ENCODE results near the gene MAD1L1. TPM values are rescaled to one million over a fixed set of nuclear protein-coding genes. Genes with fewer than 3 reads are reported as not detected.
A peak's percentile ranks its signal among the peaks of the same experiment; 100 is the strongest.

MAD1L1 gene
- total and polyA plus RNA-seq, 3 experiments from 2014 or later: 43.6 to 185 (median 47.3) TPM

GRCh38 chr7:2217716-2218443, 14.9 kb downstream of the MAD1L1 start:
- no peaks in the 10 kb centered on the region for H3K9me3 ChIP-seq (ENCODE audit: low read length)
- no peaks in the 10 kb centered on the region for H3K27me3 ChIP-seq (ENCODE audit: insufficient read depth, low read length, poor library complexity, severe bottlenecking)
- POLR2A ChIA-PET: no interaction called here
- Mint-ChIP-seq H3K9me3 (no peaks in the 10 kb centered on the region), H3K27me3 (no peaks in the 10 kb centered on the region), H3K27ac (peak overlapping the region in 1 of 8 donors; percentile 89), H3K4me3 (no peak overlapping the region), H3K36me3 (peaks cover 3 to 88% (median 13%) of the 10 kb centered on the region in 3 donors), H3K4me1 (peaks cover 4 to 8% (median 6%) of the 10 kb centered on the region in 3 donors)
- DNase-seq: no peak
- H3K4me1 ChIP-seq (ENCODE audit: insufficient read depth, low read length): no peaks in the 10 kb centered on the region
- H3K4me3 ChIP-seq (ENCODE audit: low read length): no peak overlapping the region
- CTCF ChIA-PET: no interaction called here
- H3K36me3 ChIP-seq (ENCODE audit: insufficient read depth, low read length): peaks cover 3% of the 10 kb centered on the region
- no peak overlapping the region for H3K27ac ChIP-seq (ENCODE audit: low read depth, low read length)

GRCh38 chr7:2217206-2217605, 15.5 kb downstream of the MAD1L1 start:
- Mint-ChIP-seq H3K4me1 (peaks cover 4 to 8% (median 6%) of the 10 kb centered on the region in 3 donors), H3K4me3 (no peak overlapping the region), H3K27me3 (no peaks in the 10 kb centered on the region), H3K9me3 (no peaks in the 10 kb centered on the region), H3K27ac (peak overlapping the region in 1 of 8 donors; percentile 90), H3K36me3 (peaks cover 10 to 88% (median 16%) of the 10 kb centered on the region in 3 donors)
- H3K4me1 ChIP-seq (ENCODE audit: insufficient read depth, low read length): no peaks in the 10 kb centered on the region
- H3K27ac ChIP-seq (ENCODE audit: low read depth, low read length): no peak overlapping the region
- CTCF ChIA-PET: no interaction called here
- POLR2A ChIA-PET: no interaction called here
- H3K9me3 ChIP-seq (ENCODE audit: low read length): no peaks in the 10 kb centered on the region
- peaks cover 3% of the 10 kb centered on the region for H3K36me3 ChIP-seq (ENCODE audit: insufficient read depth, low read length)
- no peaks in the 10 kb centered on the region for H3K27me3 ChIP-seq (ENCODE audit: insufficient read depth, low read length, poor library complexity, severe bottlenecking)
- DNase-seq: no peak
- H3K4me3 ChIP-seq (ENCODE audit: low read length): no peak overlapping the region

- H3K9me3 Mint-ChIP-seq: no peaks in the 10 kb centered on the region
- peak overlapping the region in 1 of 7 donors; percentile 19 for H3K4me3 Mint-ChIP-seq
- H3K4me1 ChIP-seq (ENCODE audit: insufficient read depth, low read length): no peaks in the 10 kb centered on the region
- no peak overlapping the region for H3K27ac ChIP-seq (ENCODE audit: low read depth, low read length)
- ChIA-PET POLR2A (no interaction called here), CTCF (no interaction called here)
- H3K27me3 ChIP-seq (ENCODE audit: insufficient read depth, low read length, poor library complexity, severe bottlenecking): no peaks in the 10 kb centered on the region
- no peak overlapping the region for H3K4me3 ChIP-seq (ENCODE audit: low read length)
- peak overlapping the region in 2 of 8 donors; percentile 29 to 80 for H3K27ac Mint-ChIP-seq
- peaks cover 3% of the 10 kb centered on the region for H3K36me3 ChIP-seq (ENCODE audit: insufficient read depth, low read length)
- H3K9me3 ChIP-seq (ENCODE audit: low read length): no peaks in the 10 kb centered on the region
- peaks cover 10 to 92% (median 13%) of the 10 kb centered on the region in 3 donors for H3K36me3 Mint-ChIP-seq
- H3K27me3 Mint-ChIP-seq: no peaks in the 10 kb centered on the region
- DNase-seq: no peak
- H3K4me1 Mint-ChIP-seq: peaks cover 4 to 6% (median 6%) of the 10 kb centered on the region in 3 donors
These were observed 16.9 kb downstream of the MAD1L1 start for GRCh38 chr7:2215851-2216250.

GRCh38 chr7:2214636-2215035, 18.1 kb downstream of the MAD1L1 start:
- Histone ChIP-seq H3K36me3 (ENCODE audit: insufficient read depth, low read length) (peaks cover 3% of the 10 kb centered on the region), H3K9me3 (ENCODE audit: low read length) (no peaks in the 10 kb centered on the region), H3K4me1 (ENCODE audit: insufficient read depth, low read length) (no peaks in the 10 kb centered on the region), H3K27me3 (ENCODE audit: insufficient read depth, low read length, poor library complexity, severe bottlenecking) (no peaks in the 10 kb centered on the region), H3K27ac (ENCODE audit: low read depth, low read length) (no peak overlapping the region), H3K4me3 (ENCODE audit: low read length) (no peak overlapping the region)
- Mint-ChIP-seq H3K27ac (peak overlapping the region in 3 of 8 donors; percentile 54 to 72 (median 72)), H3K36me3 (peaks cover 10 to 88% (median 13%) of the 10 kb centered on the region in 3 donors), H3K27me3 (no peaks in the 10 kb centered on the region), H3K9me3 (no peaks in the 10 kb centered on the region), H3K4me3 (no peak overlapping the region), H3K4me1 (peaks cover 4 to 6% (median 6%) of the 10 kb centered on the region in 3 donors)
- CTCF ChIA-PET: no interaction called here
- POLR2A ChIA-PET: no interaction called here
- DNase-seq: no peak

GRCh38 chr7:2213551-2214215, 19.1 kb downstream of the MAD1L1 start:
- no peak for DNase-seq
- POLR2A ChIA-PET: no interaction called here

GRCh38 chr7:2212906-2213305, 19.8 kb downstream of the MAD1L1 start:
- Histone ChIP-seq H3K27me3 (ENCODE audit: insufficient read depth, low read length, poor library complexity, severe bottlenecking) (no peaks in the 10 kb centered on the region), H3K4me1 (ENCODE audit: insufficient read depth, low read length) (no peaks in the 10 kb centered on the region), H3K27ac (ENCODE audit: low read depth, low read length) (no peak overlapping the region), H3K9me3 (ENCODE audit: low read length) (no peaks in the 10 kb centered on the region), H3K36me3 (ENCODE audit: insufficient read depth, low read length) (peaks cover 3% of the 10 kb centered on the region), H3K4me3 (ENCODE audit: low read length) (no peak overlapping the region)
- Mint-ChIP-seq H3K27ac (no peak overlapping the region), H3K36me3 (peaks cover 15 to 86% (median 19%) of the 10 kb centered on the region in 3 donors), H3K4me3 (no peak overlapping the region), H3K27me3 (no peaks in the 10 kb centered on the region), H3K9me3 (no peaks in the 10 kb centered on the region), H3K4me1 (peaks cover 4 to 6% (median 6%) of the 10 kb centered on the region in 3 donors)
- peak in 1 of 5 donors; percentile 27 for DNase-seq
- POLR2A ChIA-PET: no interaction called here
- CTCF ChIA-PET: no interaction called here

More at GRCh38 chr7:2213551-2214215, 19.1 kb downstream of the MAD1L1 start:
- Histone ChIP-seq H3K27ac (ENCODE audit: low read depth, low read length) (no peak overlapping the region), H3K9me3 (ENCODE audit: low read length) (no peaks in the 10 kb centered on the region), H3K27me3 (ENCODE audit: insufficient read depth, low read length, poor library complexity, severe bottlenecking) (no peaks in the 10 kb centered on the region), H3K4me3 (ENCODE audit: low read length) (no peak overlapping the region), H3K36me3 (ENCODE audit: insufficient read depth, low read length) (peaks cover 3% of the 10 kb centered on the region), H3K4me1 (ENCODE audit: insufficient read depth, low read length) (no peaks in the 10 kb centered on the region)
- CTCF ChIA-PET: no interaction called here
- peaks cover 14 to 86% (median 16%) of the 10 kb centered on the region in 3 donors for H3K36me3 Mint-ChIP-seq
- H3K27me3 Mint-ChIP-seq: no peaks in the 10 kb centered on the region
- peak overlapping the region in 2 of 7 donors; percentile 28 to 44 for H3K4me3 Mint-ChIP-seq
- peak overlapping the region in 4 of 8 donors; percentile 0 to 87 (median 62) for H3K27ac Mint-ChIP-seq
- peaks cover 4 to 6% (median 6%) of the 10 kb centered on the region in 3 donors for H3K4me1 Mint-ChIP-seq
- no peaks in the 10 kb centered on the region for H3K9me3 Mint-ChIP-seq

GRCh38 chr7:2211926-2212325, 20.8 kb downstream of the MAD1L1 start:
- H3K4me3 Mint-ChIP-seq: no peak overlapping the region
- Histone ChIP-seq H3K4me1 (ENCODE audit: insufficient read depth, low read length) (no peaks in the 10 kb centered on the region), H3K36me3 (ENCODE audit: insufficient read depth, low read length) (no peaks in the 10 kb centered on the region), H3K27ac (ENCODE audit: low read depth, low read length) (no peak overlapping the region), H3K27me3 (ENCODE audit: insufficient read depth, low read length, poor library complexity, severe bottlenecking) (no peaks in the 10 kb centered on the region), H3K4me3 (ENCODE audit: low read length) (no peak overlapping the region), H3K9me3 (ENCODE audit: low read length) (no peaks in the 10 kb centered on the region)
- H3K4me1 Mint-ChIP-seq: peaks cover 4 to 6% (median 6%) of the 10 kb centered on the region in 3 donors
- DNase-seq: peak in 1 of 5 donors; percentile 8
- ChIA-PET CTCF (no interaction called here), POLR2A (no interaction called here)
- no peaks in the 10 kb centered on the region for H3K27me3 Mint-ChIP-seq
- no peak overlapping the region for H3K27ac Mint-ChIP-seq
- no peaks in the 10 kb centered on the region for H3K9me3 Mint-ChIP-seq
- peaks cover 15 to 85% (median 24%) of the 10 kb centered on the region in 3 donors for H3K36me3 Mint-ChIP-seq

GRCh38 chr7:2211259-2211880, 21.4 kb downstream of the MAD1L1 start:
- Histone ChIP-seq H3K9me3 (ENCODE audit: low read length) (no peaks in the 10 kb centered on the region), H3K4me3 (ENCODE audit: low read length) (no peak overlapping the region), H3K27me3 (ENCODE audit: insufficient read depth, low read length, poor library complexity, severe bottlenecking) (no peaks in the 10 kb centered on the region), H3K4me1 (ENCODE audit: insufficient read depth, low read length) (no peaks in the 10 kb centered on the region), H3K36me3 (ENCODE audit: insufficient read depth, low read length) (no peaks in the 10 kb centered on the region), H3K27ac (ENCODE audit: low read depth, low read length) (no peak overlapping the region)
- Mint-ChIP-seq H3K27ac (peak overlapping the region in 1 of 8 donors; percentile 68), H3K4me1 (peaks cover 4 to 6% (median 6%) of the 10 kb centered on the region in 3 donors), H3K4me3 (no peak overlapping the region), H3K27me3 (no peaks in the 10 kb centered on the region), H3K36me3 (peaks cover 15 to 82% (median 21%) of the 10 kb centered on the region in 3 donors), H3K9me3 (no peaks in the 10 kb centered on the region)
- peak in 1 of 5 donors; percentile 40 for DNase-seq
- ChIA-PET POLR2A (no interaction called here), CTCF (no interaction called here)
